Keratinocyte (primary cell): Measurements from ENCODE around the gene KRTAP5-8.

Source experiments
- EZH2 ChIP-seq: IDR thresholded peaks from one replicate; pipeline ENCODE4 v1.6.1; 2012; ENCODE audit warnings: inconsistent platforms, mild to moderate bottlenecking, low read length, moderate library complexity
- TF ChIP-seq, protein P1 (sequence below), 3 experiments: IDR thresholded peaks in 1 of 3; conservative IDR thresholded peaks in 1 of 3; optimal IDR thresholded peaks in 1 of 3; 2 replicates in 2 of 3; 3 replicates in 1 of 3; pipeline versions ENCODE3 to v1.5.1; 2011; ENCODE audit warnings: low read length in 3 of 3, mild to moderate bottlenecking in 3 of 3, moderate library complexity in 2 of 3, control low read depth in 1 of 3, inconsistent platforms in 1 of 3; ENCODE audit not compliant: insufficient read depth in 2 of 3; ENCODE audit errors: extremely low read depth in 1 of 3

DNA sequence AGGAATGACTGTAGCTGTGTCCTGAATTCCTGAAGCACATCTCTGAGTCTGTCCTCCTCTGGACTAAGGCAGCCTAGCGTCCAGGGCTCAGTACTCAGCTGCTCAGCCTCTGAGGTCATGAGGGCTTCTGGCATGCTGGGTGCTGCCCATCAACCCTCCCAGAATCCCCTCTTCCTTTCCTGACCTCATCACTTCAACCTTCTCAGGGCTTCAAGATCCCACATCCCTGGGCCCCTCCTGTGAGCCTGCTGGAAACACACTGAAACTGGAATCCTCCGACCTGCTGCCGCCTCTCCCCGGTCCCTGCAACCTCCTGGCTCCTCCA, 803 bp downstream of the KRTAP5-8 start:
- TF ChIP-seq, protein P1, sequence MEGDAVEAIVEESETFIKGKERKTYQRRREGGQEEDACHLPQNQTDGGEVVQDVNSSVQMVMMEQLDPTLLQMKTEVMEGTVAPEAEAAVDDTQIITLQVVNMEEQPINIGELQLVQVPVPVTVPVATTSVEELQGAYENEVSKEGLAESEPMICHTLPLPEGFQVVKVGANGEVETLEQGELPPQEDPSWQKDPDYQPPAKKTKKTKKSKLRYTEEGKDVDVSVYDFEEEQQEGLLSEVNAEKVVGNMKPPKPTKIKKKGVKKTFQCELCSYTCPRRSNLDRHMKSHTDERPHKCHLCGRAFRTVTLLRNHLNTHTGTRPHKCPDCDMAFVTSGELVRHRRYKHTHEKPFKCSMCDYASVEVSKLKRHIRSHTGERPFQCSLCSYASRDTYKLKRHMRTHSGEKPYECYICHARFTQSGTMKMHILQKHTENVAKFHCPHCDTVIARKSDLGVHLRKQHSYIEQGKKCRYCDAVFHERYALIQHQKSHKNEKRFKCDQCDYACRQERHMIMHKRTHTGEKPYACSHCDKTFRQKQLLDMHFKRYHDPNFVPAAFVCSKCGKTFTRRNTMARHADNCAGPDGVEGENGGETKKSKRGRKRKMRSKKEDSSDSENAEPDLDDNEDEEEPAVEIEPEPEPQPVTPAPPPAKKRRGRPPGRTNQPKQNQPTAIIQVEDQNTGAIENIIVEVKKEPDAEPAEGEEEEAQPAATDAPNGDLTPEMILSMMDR (optimal IDR thresholded peaks at IDR 0.05 in 1 of 3, IDR thresholded peaks at IDR 0.05 in 1 of 3, conservative IDR thresholded peaks at IDR 0.05 in 1 of 3; ENCODE audit: extremely low read depth in 1 of 3, insufficient read depth in 2 of 3, low read length in 3 of 3), result no peak
- no peak for TF ChIP-seq EZH2
